Hepatocyte (in vitro differentiated cells): ENCODE measurements around the gene MYMX. TPM values are rescaled to one million over a fixed set of nuclear protein-coding genes. Genes with fewer than 3 reads are reported as not detected.
A peak's percentile ranks its signal among the peaks of the same experiment; 100 is the strongest.
"Not testable (repeated sequence)": the region's sequence is repeated elsewhere in the genome, so short reads cannot be mapped to it uniquely, and the experiment has no call there.

Experiments
- DNase-seq: peaks from one replicate; pipeline ENCODE4 v3.0.0-alpha.2; 2016; ENCODE audit warnings: low spot score
- H2AFZ ChIP-seq: fragments of 200-600 bp; sonication (generic); 2 replicates; pipeline ENCODE4 v1.6.0; 2016; ENCODE audit warnings: antibody characterized with exemption, mild to moderate bottlenecking
- H3K27ac ChIP-seq: fragments of 200-600 bp; sonication (generic); 2 replicates; pipeline ENCODE4 v1.5.1; 2016; ENCODE audit warnings: mild to moderate bottlenecking
- H3K27me3 ChIP-seq: fragments of 200-600 bp; sonication (generic); 2 replicates; pipeline ENCODE4 v1.6.1; 2016
- H3K36me3 ChIP-seq: fragments of 200-600 bp; sonication (generic); replicated peaks from 2 replicates; pipeline ENCODE4 v1.5.1; 2016; ENCODE audit warnings: low read depth; ENCODE audit not compliant: insufficient read depth
- H3K4me1 ChIP-seq: fragments of 200-600 bp; sonication (generic); 2 replicates; pipeline ENCODE4 v1.5.1; 2016; ENCODE audit warnings: mild to moderate bottlenecking, moderate library complexity; ENCODE audit not compliant: insufficient read depth
- H3K4me2 ChIP-seq: fragments of 200-600 bp; sonication (generic); 2 replicates; pipeline ENCODE4 v1.6.0; 2016
- H3K4me3 ChIP-seq: fragments of 200-600 bp; sonication (generic); 2 replicates; pipeline ENCODE4 v1.5.1; 2016; ENCODE audit warnings: mild to moderate bottlenecking
- H3K79me2 ChIP-seq: fragments of 200-600 bp; sonication (generic); 2 replicates; pipeline ENCODE4 v1.6.0; 2017; ENCODE audit warnings: mild to moderate bottlenecking
- H3K9me2 ChIP-seq: fragments of 200-600 bp; sonication (generic); replicated peaks from 2 replicates; pipeline ENCODE4 v1.6.0; 2017; ENCODE audit warnings: mild to moderate bottlenecking; ENCODE audit not compliant: insufficient read depth
- H3K9me3 ChIP-seq: fragments of 200-600 bp; sonication (generic); 2 replicates; pipeline ENCODE4 v1.5.1; 2016; ENCODE audit warnings: low read depth, mild to moderate bottlenecking
- H4K20me1 ChIP-seq: fragments of 200-600 bp; sonication (generic); 2 replicates; pipeline ENCODE4 v1.6.0; 2016; ENCODE audit warnings: mild to moderate bottlenecking; ENCODE audit not compliant: insufficient read depth, poor library complexity, severe bottlenecking
- CTCF ChIP-seq: fragments of 200-600 bp; sonication (generic); IDR thresholded peaks from 2 replicates; pipeline ENCODE4 v1.5.1; 2016; ENCODE audit warnings: antibody characterized with exemption, mild to moderate bottlenecking; ENCODE audit not compliant: poor library complexity
- EZH2 ChIP-seq: fragments of 200-600 bp; sonication (generic); IDR thresholded peaks from 2 replicates; pipeline ENCODE4 v1.6.1; 2016; ENCODE audit warnings: antibody characterized with exemption, mild to moderate bottlenecking, borderline replicate concordance
- EZH2phosphoT487 ChIP-seq: fragments of 200-600 bp; sonication (generic); IDR thresholded peaks from one replicate; pipeline ENCODE4 v1.6.1; 2018; ENCODE audit warnings: antibody characterized with exemption, mild to moderate bottlenecking, low read depth, moderate library complexity; ENCODE audit not compliant: unreplicated experiment, severe bottlenecking
- WGBS: methylation state at CpG from one replicate; pipeline ENCODE4 v1.1.6; 2016; ENCODE audit warnings: low lambda C conversion rate; ENCODE audit errors: missing lambda C conversion rate; 5-methylcytosine and 5-hydroxymethylcytosine counted together
- polyA plus RNA-seq: library from polyadenylated mRNA; unstranded; fragments of >200 nt; fragmentation: Nextera tagmentation; extraction: Ambion mirVana; gene quantifications from 2 replicates; pipeline ENCODE4 v1.2.1, GENCODE V29; 2016
- total RNA-seq: library from RNA; depleted of rRNA; stranded (reverse); fragments of >200 nt; gene quantifications from 2 replicates; pipeline ENCODE4 v1.2.3, GENCODE V29; 2014

The MYMX gene
- total and polyA plus RNA-seq, 2 experiments from 2014 or later, result not detected

- H3K4me2 ChIP-seq, result no peak overlapping the region
- H4K20me1 ChIP-seq, result no peaks in the 10 kb centered on the region
- TF ChIP-seq CTCF, result no peak
- TF ChIP-seq EZH2, result no peak
- no peak for TF ChIP-seq EZH2phosphoT487
- no peak for DNase-seq
- WGBS, result 96% methylated on average over 4 of the region's 4 CpGs
- H3K9me2 ChIP-seq, result no peaks in the 10 kb centered on the region
- no peaks in the 10 kb centered on the region for H3K27me3 ChIP-seq
- H3K36me3 ChIP-seq, result no peaks in the 10 kb centered on the region
- H3K27ac ChIP-seq, result no peak overlapping the region
- no peaks in the 10 kb centered on the region for H3K9me3 ChIP-seq
- H3K4me1 ChIP-seq, result no peaks in the 10 kb centered on the region
- H2AFZ ChIP-seq, result no peak overlapping the region
- H3K4me3 ChIP-seq, result no peak overlapping the region
- no peaks in the 10 kb centered on the region for H3K79me2 ChIP-seq
Observed at GRCh38 chr6:44182911-44183390, 33.8 kb upstream of the MYMX start.

GRCh38 chr6:44183783-44184182 is 32.9 kb upstream of the MYMX start:
- Histone ChIP-seq H3K27me3 (no peaks in the 10 kb centered on the region), H3K9me2 (no peaks in the 10 kb centered on the region), H3K27ac (no peak overlapping the region), H3K9me3 (no peaks in the 10 kb centered on the region), H3K4me3 (no peak overlapping the region), H3K79me2 (no peaks in the 10 kb centered on the region), H2AFZ (no peak overlapping the region), H4K20me1 (no peaks in the 10 kb centered on the region), H3K4me2 (no peak overlapping the region), H3K4me1 (no peaks in the 10 kb centered on the region), H3K36me3 (no peaks in the 10 kb centered on the region)
- no peak for TF ChIP-seq CTCF
- DNase-seq, result no peak
- 74% methylated on average over 9 of the region's 9 CpGs for WGBS

GRCh38 chr6:44185356-44185755 is 31.4 kb upstream of the MYMX start:
- not testable (repeated sequence) for H3K4me3 ChIP-seq, H3K36me3 ChIP-seq, H2AFZ ChIP-seq, H3K4me2 ChIP-seq, H3K27ac ChIP-seq, H3K9me2 ChIP-seq, H3K79me2 ChIP-seq, DNase-seq, H3K27me3 ChIP-seq, H3K4me1 ChIP-seq, H4K20me1 ChIP-seq, H3K9me3 ChIP-seq
- WGBS, result 71% methylated on average over 7 of the region's 7 CpGs

GRCh38 chr6:44185953-44186634 is 30.6 kb upstream of the MYMX start:
- no peak for DNase-seq
- Histone ChIP-seq H3K9me2 (no peaks in the 10 kb centered on the region), H3K79me2 (no peaks in the 10 kb centered on the region), H3K36me3 (no peaks in the 10 kb centered on the region), H3K27me3 (no peaks in the 10 kb centered on the region), H3K4me3 (no peak overlapping the region), H4K20me1 (no peaks in the 10 kb centered on the region), H3K4me1 (no peaks in the 10 kb centered on the region), H3K27ac (no peak overlapping the region), H3K9me3 (no peaks in the 10 kb centered on the region), H2AFZ (peak overlapping the region; percentile 49), H3K4me2 (no peak overlapping the region)
- 40% methylated on average over 9 of the region's 9 CpGs for WGBS
- no peak for TF ChIP-seq EZH2phosphoT487
- TF ChIP-seq EZH2, result no peak
- TF ChIP-seq CTCF, result no peak
